ENCODE data around the gene ARF5.

The ARF5 gene

DNA sequence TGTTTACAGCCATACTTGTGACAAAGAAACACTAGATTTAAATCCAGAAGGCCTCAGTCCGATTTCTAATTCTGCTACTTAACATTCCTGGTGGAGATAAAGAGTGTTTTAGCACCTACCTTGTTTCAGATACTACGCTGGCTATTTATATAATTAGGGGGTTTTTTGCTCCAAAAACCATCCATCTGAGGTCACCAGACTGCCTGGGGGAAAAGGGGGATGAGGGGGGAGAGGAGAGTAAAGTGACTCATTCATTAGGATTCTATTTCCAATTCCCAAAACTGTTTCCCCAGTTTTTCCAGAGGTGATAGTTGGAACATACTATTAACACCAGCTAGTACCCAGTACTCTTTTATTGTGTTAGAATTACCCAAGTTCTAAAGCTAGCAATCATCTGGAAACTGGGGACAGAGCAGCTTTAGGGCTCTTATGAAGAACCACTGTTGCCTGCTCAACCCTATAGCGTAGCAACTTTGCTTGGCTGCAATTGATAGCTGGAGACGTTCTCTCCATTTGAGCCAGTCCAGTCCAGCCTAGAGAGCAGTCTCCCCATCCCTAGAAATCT, 9.4 kb upstream of the ARF5 start:
- TF ChIP-seq SUZ12 (IDR thresholded peaks at IDR 0.05) (no peak), SP1 (IDR thresholded peaks at IDR 0.05) (no peak), FOXA1 (IDR thresholded peaks at IDR 0.05) (no peak)
- POLR2A ChIA-PET: interaction anchor here (1.1 to 1.9 kb wide), 2 partner anchors 8 to 10 kb away, joined by 5 to 6 read pairs; partner anchors contain the start of gene ARF5
- CTCF ChIA-PET: interaction anchor here (0.6 kb wide), 1 partner anchor 17 kb away, joined by 4 read pairs; no protein-coding TSS in a partner anchor
- DNase-seq (ENCODE audit: extremely low spot score): no peak

DNA sequence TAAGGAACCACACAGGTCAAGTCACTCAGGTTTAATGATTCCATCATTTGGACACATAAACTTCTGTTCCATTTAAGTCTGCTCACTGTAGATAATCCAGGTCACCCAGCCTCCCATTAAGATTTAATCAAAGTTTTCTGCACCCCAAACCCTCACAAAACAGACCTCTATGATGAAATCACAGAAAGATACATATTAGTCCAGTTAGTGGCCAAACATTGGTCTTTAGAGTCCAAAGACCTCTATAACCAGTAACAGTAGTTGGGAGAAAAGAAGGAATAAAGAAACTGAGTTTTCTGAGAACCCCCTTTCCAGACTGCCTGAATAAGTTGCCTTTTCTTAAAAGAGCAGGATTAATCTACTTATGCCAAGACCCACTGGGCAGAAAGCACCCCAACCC, 7.6 kb upstream of the ARF5 start:
- ChIA-PET CTCF (no interaction called here), POLR2A (interaction anchor here (0.6 kb wide), 1 partner anchor 650 kb away, joined by 3 read pairs; no protein-coding TSS in a partner anchor)
- TF ChIP-seq TARDBP (IDR thresholded peaks at IDR 0.05): no peak
- no peak for TF ChIP-seq FOXM1 (IDR thresholded peaks at IDR 0.05; ENCODE audit: borderline replicate concordance)
- TF ChIP-seq ELF4 (IDR thresholded peaks at IDR 0.05): no peak
- no peak for TF ChIP-seq BHLHE40 (IDR thresholded peaks at IDR 0.05; ENCODE audit: borderline replicate concordance)
- no peak for TF ChIP-seq NFRKB (IDR thresholded peaks at IDR 0.05)
- TF ChIP-seq L3MBTL2 (conservative IDR thresholded peaks at IDR 0.05): no peak
- no peak for TF ChIP-seq LEF1 (IDR thresholded peaks at IDR 0.05; ENCODE audit: borderline replicate concordance)
- TF ChIP-seq CTBP1 (IDR thresholded peaks at IDR 0.05; ENCODE audit: borderline replicate concordance): no peak
- no peak for TF ChIP-seq FOXA1 (IDR thresholded peaks at IDR 0.05)
- DNase-seq (ENCODE audit: extremely low spot score): no peak

DNA sequence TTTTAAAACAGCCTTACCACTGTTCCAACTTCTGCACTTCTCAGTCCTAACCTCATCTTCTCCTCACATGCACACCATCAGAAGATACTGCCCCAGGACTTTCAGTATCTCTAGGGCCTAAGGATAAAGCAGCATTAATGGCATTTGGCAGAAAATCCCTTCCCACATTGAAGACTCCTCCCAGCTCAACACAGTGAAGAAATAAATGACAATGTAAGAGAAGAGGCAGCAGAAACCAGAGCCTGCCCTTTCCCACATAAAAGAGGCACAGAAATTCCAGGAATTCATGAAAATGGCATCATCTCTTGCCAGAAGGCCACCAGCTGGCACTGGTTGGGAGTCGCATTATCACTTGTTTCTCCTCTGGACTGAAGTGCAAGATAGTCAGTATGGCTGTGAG, 6.5 kb upstream of the ARF5 start:
- TF ChIP-seq FOXK2 (IDR thresholded peaks at IDR 0.05) (no peak), LEF1 (IDR thresholded peaks at IDR 0.05; ENCODE audit: borderline replicate concordance) (no peak), ARNT (IDR thresholded peaks at IDR 0.05) (no peak), HDGF (IDR thresholded peaks at IDR 0.05; ENCODE audit: borderline replicate concordance) (no peak), NFRKB (IDR thresholded peaks at IDR 0.05) (no peak), ELF4 (IDR thresholded peaks at IDR 0.05) (no peak), FOXA1 (IDR thresholded peaks at IDR 0.05) (no peak), FOXM1 (IDR thresholded peaks at IDR 0.05; ENCODE audit: borderline replicate concordance) (no peak), ZNF384 (IDR thresholded peaks at IDR 0.05) (no peak), TARDBP (IDR thresholded peaks at IDR 0.05) (no peak), SUZ12 (IDR thresholded peaks at IDR 0.05) (no peak), L3MBTL2 (conservative IDR thresholded peaks at IDR 0.05) (no peak)
- no peak for DNase-seq (ENCODE audit: extremely low spot score)
- ChIA-PET CTCF (no interaction called here), POLR2A (interaction anchor here (1.0 kb wide), 1 partner anchor 189 kb away, joined by 4 read pairs; the partner anchor contains the start of gene ZNF800)

DNA sequence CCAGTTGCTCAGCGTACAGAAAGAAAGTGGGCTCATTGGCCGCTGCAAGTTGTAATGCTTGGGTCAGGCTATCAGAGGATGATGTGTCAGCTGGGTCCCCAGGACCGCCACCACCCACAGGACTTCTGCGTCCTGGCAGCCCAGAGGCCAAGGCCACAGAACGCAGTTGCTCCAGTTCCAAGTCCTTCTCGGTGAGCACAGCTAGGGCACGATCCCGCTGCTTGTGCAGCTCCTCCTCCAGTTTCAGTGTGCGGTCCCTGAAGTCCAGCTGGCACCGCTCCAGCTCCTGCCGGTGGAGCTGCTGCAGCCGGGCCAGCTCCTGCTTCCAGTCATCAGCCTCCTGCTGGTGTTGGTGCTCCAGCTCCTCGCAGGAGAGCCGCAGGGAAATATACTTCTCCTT, 5.8 kb upstream of the ARF5 start:
- CTCF ChIA-PET: no interaction called here
- no peak for DNase-seq (ENCODE audit: extremely low spot score)
- TF ChIP-seq BHLHE40 (IDR thresholded peaks at IDR 0.05; ENCODE audit: borderline replicate concordance) (no peak), FOXK2 (IDR thresholded peaks at IDR 0.05) (no peak), CTBP1 (IDR thresholded peaks at IDR 0.05; ENCODE audit: borderline replicate concordance) (no peak), ZNF384 (IDR thresholded peaks at IDR 0.05) (no peak), FOXA1 (IDR thresholded peaks at IDR 0.05) (no peak), NFRKB (IDR thresholded peaks at IDR 0.05) (no peak), HDGF (IDR thresholded peaks at IDR 0.05; ENCODE audit: borderline replicate concordance) (no peak), L3MBTL2 (conservative IDR thresholded peaks at IDR 0.05) (no peak), ELF4 (IDR thresholded peaks at IDR 0.05) (no peak), SUZ12 (IDR thresholded peaks at IDR 0.05) (no peak)
- TF ChIP-seq, protein P1, sequence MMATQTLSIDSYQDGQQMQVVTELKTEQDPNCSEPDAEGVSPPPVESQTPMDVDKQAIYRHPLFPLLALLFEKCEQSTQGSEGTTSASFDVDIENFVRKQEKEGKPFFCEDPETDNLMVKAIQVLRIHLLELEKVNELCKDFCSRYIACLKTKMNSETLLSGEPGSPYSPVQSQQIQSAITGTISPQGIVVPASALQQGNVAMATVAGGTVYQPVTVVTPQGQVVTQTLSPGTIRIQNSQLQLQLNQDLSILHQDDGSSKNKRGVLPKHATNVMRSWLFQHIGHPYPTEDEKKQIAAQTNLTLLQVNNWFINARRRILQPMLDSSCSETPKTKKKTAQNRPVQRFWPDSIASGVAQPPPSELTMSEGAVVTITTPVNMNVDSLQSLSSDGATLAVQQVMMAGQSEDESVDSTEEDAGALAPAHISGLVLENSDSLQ (IDR thresholded peaks at IDR 0.05): no peak
- POLR2A ChIA-PET: interaction anchor here (1.0 kb wide), 1 partner anchor 190 kb away, joined by 4 read pairs; the partner anchor contains the start of gene ZNF800

DNA sequence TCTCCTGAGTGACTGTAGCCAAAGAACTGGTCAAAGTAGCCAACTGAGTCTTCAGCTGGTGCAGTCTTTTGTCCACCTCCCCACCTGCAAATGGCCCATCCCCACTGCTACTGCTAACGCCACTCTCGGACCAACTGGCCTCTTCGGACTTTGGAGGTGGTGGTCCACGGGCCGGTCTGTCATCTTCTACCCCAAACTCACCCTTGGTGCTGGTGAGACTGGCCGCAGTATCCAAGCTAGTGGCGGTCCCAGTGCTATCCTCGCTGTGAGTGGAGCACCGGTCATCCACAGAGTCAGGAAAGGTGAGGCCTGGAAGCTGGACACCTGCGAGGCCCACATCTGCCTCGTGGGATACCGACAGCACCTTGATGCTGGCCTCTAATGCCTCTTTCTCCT, 3.6 kb upstream of the ARF5 start:
- ChIA-PET CTCF (no interaction called here), POLR2A (interaction anchor here (1.5 kb wide), 1 partner anchor 24 kb away, joined by 4 read pairs; no protein-coding TSS in a partner anchor)
- no peak for DNase-seq (ENCODE audit: extremely low spot score)
- no peak for TF ChIP-seq FOXA1 (IDR thresholded peaks at IDR 0.05)
- no peak for TF ChIP-seq SUZ12 (IDR thresholded peaks at IDR 0.05)
- TF ChIP-seq, protein P1 (IDR thresholded peaks at IDR 0.05): no peak
- TF ChIP-seq SP1 (IDR thresholded peaks at IDR 0.05): no peak
- no peak for TF ChIP-seq HDGF (IDR thresholded peaks at IDR 0.05; ENCODE audit: borderline replicate concordance)
- TF ChIP-seq ELF4 (IDR thresholded peaks at IDR 0.05): no peak
- no peak for TF ChIP-seq LEF1 (IDR thresholded peaks at IDR 0.05; ENCODE audit: borderline replicate concordance)
- TF ChIP-seq ZNF384 (IDR thresholded peaks at IDR 0.05): no peak
- no peak for TF ChIP-seq BHLHE40 (IDR thresholded peaks at IDR 0.05; ENCODE audit: borderline replicate concordance)

DNA sequence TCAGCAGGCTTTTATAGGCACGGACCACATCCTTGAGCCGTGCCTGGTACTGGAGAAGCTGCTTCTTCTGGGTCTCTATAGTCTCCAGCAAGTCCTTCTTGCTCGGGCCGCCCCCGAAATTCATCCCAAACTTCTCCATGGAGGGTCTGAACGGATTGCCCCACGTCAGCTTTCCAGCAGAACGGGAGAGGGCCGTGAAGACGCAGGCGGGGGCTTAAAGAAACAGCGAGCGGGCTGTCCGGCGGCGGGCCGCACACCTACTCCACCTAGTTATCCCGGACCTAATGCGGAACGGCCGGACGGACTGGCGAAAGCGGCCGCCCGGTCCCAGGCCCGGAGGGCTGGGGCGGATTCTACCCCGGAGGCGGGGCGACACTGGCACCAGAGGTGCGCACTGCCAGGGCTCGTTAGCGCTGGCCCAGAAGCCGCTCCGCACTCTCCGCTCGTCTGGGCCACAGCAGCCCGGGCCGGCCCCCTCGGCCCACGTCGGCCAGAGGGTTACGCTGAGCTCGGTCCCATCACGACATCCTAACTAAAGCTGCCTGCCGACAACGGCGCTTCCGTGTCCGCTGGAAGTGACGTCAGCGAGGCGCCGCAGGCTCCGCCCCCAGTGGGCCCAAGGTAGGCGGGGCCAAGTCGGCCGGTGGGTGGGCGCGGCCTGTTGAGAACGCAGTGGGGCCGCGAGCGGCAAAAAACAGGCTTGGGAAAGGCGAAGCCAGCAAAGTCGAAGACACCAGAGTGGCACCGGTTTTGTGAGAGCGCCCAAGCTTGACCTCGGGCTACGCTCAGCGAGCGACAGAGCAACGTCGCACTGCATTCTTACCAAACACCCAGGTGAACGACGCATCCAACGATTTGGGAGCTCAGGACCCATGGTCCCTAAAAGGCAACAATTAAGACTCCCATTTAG, 2.9 kb upstream of the ARF5 start, which contains the start of gene GCC1:
Gene GCC1, minus strand, starts transcription at position 553 of the 910 bp plus-strand sequence. Its CDS starts 414 bp downstream, at position 139.
- POLR2A ChIA-PET: interaction anchor here (0.7 to 1.5 kb wide), 4 partner anchors 8 to 624 kb away, joined by 3 to 7 read pairs (median 4); no protein-coding TSS in a partner anchor
- peak; percentile 93 for DNase-seq (ENCODE audit: extremely low spot score)
- CTCF ChIA-PET: interaction anchor here (0.8 kb wide), 1 partner anchor 43 kb away, joined by 3 read pairs; no protein-coding TSS in a partner anchor
- TF ChIP-seq ELF4 (IDR thresholded peaks at IDR 0.05) (peak; percentile 65), CTBP1 (IDR thresholded peaks at IDR 0.05; ENCODE audit: borderline replicate concordance) (no peak), L3MBTL2 (conservative IDR thresholded peaks at IDR 0.05) (peak; percentile 99)
- TF ChIP-seq, protein P1 (IDR thresholded peaks at IDR 0.05): no peak

Measured in HEK293T (cell line).